Fibroblast of pulmonary artery (primary cell): ENCODE data around the gene TRERF1.
A peak's percentile ranks its signal among the peaks of the same experiment; 100 is the strongest.

Experiments
- DNase-seq: peaks from one replicate; pipeline ENCODE4 v3.0.0-alpha.2; 2010; ENCODE audit warnings: low read depth
- H3K4me3 ChIP-seq: replicated peaks from 2 replicates; pipeline ENCODE4 v1.5.1; 2011; ENCODE audit warnings: low read depth, mild to moderate bottlenecking, control low read depth, low read length, moderate library complexity
- CTCF ChIP-seq: IDR thresholded peaks from 2 replicates; pipeline ENCODE4 v1.5.1; 2011; ENCODE audit warnings: mild to moderate bottlenecking, control low read depth, low read length, inconsistent platforms; ENCODE audit errors: missing control alignments

TRERF1 gene

DNA sequence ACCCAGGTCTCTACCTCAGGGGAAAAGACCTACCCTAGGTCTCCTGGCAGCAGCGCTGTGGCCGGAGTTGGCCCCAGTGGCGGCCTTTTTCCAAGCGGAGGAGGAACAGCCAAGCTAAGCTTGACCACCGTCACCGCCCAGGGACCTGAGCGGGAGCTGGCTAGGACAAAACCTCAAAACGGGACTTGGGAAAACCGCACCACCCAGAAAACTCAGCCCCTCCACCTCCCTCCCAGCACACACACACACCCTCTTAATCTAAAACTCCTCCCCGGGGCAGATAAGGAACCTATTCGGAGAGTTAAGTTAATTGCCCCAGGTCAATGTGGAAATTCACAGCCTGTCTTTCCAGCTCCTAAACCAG, 2.7 kb upstream of the TRERF1 start:
- no peak for DNase-seq
- no peak for TF ChIP-seq CTCF
- H3K4me3 ChIP-seq: peak overlapping the region; percentile 71

DNA sequence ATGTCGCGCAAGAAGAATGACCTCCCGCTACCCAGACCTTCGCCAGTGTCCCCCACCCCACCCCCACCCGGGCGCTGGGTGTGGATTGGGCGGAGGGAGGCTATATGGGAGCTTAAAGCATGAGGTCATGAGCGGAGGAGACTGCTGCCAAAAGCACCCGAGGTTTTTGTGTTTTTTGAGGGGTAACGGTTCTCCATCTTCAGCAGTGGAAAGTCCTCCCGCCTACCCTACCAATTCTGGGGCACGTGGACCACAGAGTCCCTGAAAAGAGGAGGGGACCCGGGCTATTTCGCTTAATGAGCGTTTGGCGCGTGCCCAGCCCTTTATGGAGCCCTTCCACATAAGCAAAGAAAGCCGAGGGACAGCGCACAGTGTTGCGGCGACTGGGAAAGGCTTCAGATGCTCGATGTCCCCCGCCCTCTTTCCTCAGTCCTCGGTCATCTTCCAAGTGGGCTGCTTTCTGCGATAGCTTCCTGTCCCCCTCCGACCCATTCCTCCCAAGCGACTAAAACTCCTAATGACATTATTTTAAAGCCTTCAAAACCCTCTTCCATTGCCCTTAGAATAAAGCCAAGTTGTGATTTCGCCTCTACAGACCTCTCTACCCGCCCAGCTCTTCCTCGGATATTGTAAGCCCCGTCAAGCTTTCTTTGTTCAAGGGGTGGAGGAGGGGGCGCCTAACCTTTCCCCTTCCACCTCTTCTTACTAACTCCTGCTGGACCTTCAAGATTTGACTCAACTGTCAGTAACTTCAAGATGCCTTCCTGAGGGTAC, 2.1 kb upstream of the TRERF1 start:
- peak overlapping the region; percentile 71 for H3K4me3 ChIP-seq
- peak; percentile 29 for DNase-seq
- no peak for TF ChIP-seq CTCF

GRCh38 chr6:42453031-42453653, 1.4 kb upstream of the TRERF1 start:
- peak; percentile 89 for DNase-seq
- TF ChIP-seq CTCF: no peak

DNA sequence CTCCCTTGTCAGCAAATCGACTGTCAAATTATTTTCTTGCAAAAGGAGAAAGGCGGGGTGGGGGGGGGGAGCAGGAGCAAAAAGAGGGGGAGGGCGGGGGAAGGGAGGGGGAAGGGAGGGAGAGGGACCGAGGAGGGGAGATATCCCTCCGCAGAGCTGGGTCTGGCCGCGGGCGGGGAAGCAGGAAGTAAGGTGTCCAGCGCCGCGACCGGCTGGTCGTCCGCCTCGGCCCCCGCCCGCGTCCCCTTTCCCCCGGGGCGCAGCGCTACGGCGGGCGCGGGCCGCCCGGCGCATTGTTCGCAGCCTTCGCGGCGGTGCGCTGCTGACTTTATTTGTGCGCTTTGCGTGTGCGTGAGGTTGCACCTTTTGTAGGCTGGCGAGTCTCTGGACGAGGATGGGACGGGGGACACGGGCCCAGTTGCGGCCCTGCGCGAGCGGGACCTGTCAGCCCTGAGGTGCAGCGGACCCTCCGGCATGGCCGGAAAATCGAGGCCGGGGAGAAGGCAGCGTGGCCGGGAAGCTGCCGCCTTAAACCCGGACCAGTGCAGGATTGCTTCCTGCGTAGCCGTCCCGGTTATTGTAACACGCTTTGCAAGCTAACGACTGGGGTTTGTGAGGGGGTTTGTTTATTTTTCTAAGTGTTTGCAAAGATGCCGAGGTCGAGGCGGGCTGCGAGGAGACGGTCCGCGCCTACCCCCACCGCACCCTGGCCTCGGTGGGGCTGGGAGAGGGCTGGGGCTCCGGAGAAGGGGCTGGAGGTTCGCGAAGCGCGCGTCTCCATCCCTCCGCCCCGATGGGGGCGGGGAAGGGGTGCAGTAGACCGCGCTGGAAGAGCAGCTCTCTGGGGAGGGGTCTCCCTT, 675 bp upstream of the TRERF1 start:
- DNase-seq: peak; percentile 77
- peak overlapping the region; percentile 71 for H3K4me3 ChIP-seq
- TF ChIP-seq CTCF: no peak

More at GRCh38 chr6:42453031-42453653, 1.4 kb upstream of the TRERF1 start:
- peak overlapping the region; percentile 71 for H3K4me3 ChIP-seq

GRCh38 chr6:42450477-42451332, 1.0 kb downstream of the TRERF1 start:
- peak; percentile 36 for DNase-seq
- no peak for TF ChIP-seq CTCF
- peak overlapping the region; percentile 71 for H3K4me3 ChIP-seq

GRCh38 chr6:42449917-42450476, 1.7 kb downstream of the TRERF1 start:
- no peak for TF ChIP-seq CTCF
- DNase-seq: no peak
- H3K4me3 ChIP-seq: peak overlapping the region; percentile 71
